ENCODE data around the gene SMC1A. TPM values are rescaled to one million over a fixed set of nuclear protein-coding genes. Genes with fewer than 3 reads are reported as not detected.
"Not testable (repeated sequence)": the region's sequence is repeated elsewhere in the genome, so short reads cannot be mapped to it uniquely, and the experiment has no call there.

Gene SMC1A
- 100 to 1,000 TPM in 1 of 4 donors, 10 to 100 TPM in 3; 35.5 to 119 (median 39.7) TPM for total RNA-seq

DNA sequence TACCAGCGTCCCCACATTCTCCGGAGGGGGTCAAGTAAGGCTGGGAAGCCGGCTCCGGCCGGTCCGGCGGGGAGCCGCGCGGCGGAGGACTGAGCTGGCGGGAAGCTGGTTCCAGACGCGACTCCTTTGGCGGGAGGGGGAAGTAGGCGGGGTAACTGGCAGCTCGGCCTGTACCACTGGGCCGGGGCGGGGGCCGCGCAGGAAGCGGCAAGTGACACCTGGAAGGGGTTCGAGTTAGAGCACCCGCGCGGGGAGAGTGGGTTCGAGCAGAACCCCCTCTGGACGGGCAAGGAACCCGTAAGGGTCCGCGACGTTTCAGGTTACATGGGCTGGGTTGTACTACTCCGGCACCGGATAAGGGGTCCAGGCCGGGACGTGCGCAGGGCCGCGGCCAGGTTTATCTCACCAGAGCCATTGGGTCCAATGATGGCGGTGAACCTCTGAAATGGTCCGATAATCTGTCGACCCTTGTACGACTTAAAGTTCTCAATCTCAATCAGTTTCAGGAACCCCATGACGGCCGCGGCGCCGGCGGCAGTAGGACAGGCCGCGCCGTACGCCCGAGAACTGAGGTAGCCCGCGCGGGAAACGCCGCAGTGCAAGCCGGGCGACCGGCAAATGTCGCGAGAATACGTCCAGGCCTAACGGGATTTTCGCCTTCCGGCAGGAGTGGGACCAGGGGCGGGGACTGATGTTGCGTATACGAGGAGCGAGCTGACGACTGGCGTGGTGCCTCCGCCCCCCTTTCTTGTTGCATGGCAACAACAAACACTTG lies at the start of gene SMC1A:
Gene SMC1A (minus strand): TSS at position 569 of the 775 bp plus-strand sequence. CDS start 54 bp downstream, at position 515.
- H3K27ac ChIP-seq, result peak within 1 kb of the TSS; percentile 89 to 95 (median 93)
- peak; percentile 94 to 99 (median 97) for DNase-seq
- H3K27me3 ChIP-seq, result no peaks in the 10 kb centered on the region
- H3K36me3 ChIP-seq, result no peaks in the 10 kb centered on the region
- H3K9me3 ChIP-seq, result no peaks in the 10 kb centered on the region
- H3K4me3 ChIP-seq, result peak within 1 kb of the TSS; percentile 57 to 77 (median 72)
- peak; percentile 51 to 72 for TF ChIP-seq POLR2A (IDR thresholded peaks at IDR 0.05)
- TF ChIP-seq, protein P1, sequence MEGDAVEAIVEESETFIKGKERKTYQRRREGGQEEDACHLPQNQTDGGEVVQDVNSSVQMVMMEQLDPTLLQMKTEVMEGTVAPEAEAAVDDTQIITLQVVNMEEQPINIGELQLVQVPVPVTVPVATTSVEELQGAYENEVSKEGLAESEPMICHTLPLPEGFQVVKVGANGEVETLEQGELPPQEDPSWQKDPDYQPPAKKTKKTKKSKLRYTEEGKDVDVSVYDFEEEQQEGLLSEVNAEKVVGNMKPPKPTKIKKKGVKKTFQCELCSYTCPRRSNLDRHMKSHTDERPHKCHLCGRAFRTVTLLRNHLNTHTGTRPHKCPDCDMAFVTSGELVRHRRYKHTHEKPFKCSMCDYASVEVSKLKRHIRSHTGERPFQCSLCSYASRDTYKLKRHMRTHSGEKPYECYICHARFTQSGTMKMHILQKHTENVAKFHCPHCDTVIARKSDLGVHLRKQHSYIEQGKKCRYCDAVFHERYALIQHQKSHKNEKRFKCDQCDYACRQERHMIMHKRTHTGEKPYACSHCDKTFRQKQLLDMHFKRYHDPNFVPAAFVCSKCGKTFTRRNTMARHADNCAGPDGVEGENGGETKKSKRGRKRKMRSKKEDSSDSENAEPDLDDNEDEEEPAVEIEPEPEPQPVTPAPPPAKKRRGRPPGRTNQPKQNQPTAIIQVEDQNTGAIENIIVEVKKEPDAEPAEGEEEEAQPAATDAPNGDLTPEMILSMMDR (IDR thresholded peaks at IDR 0.05), result peak in 2 of 6 experiments; percentile 7 to 18
- peaks cover 0 to 12% (median 4%) of the 10 kb centered on the region in 4 donors for H3K4me1 ChIP-seq

DNA sequence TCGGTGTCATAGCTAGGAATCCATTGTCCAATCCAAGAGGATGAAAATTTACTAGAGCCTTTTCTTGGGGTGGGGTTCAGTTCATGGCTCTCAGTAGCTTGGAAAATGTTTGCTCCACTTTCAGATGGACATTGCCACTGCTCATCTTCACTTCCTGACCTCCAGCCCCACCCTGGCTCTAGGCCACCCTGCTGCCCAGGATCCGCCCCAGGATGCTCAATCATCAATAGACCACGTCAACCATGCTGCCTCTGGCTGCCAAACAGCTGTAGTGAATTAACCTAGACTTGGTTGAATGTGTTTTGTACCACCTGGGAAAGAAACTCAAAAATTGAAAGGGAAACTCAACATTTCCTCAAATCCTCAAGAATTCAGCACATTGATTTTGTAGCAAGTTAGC lies 48.9 kb upstream of the SMC1A start:
- TF ChIP-seq, protein P1 (IDR thresholded peaks at IDR 0.05), result no peak
- no peak for TF ChIP-seq POLR2A (IDR thresholded peaks at IDR 0.05)
- Histone ChIP-seq H3K4me1 (no peaks in the 10 kb centered on the region), H3K36me3 (no peaks in the 10 kb centered on the region), H3K27ac (no peak overlapping the region), H3K4me3 (no peak overlapping the region), H3K9me3 (no peaks in the 10 kb centered on the region), H3K27me3 (no peaks in the 10 kb centered on the region)
- no peak for DNase-seq

DNA sequence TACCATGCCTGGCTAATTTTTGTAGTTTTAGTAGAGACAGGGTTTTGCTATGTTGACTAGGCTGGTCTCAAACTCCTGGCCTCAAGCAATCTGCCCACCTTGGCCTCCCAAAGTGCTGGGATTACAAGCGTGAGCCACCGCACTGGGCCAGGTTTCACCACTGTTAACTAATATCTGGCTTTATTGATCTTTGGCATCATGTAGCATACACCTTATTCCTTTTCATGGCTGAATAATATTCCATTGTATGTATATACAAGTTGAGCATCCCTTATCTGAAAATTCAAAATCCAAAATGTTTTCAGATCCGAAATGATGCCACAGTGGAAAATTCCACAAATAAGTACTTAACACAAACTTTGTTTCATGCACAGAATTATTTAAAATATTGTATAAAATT lies 46.2 kb upstream of the SMC1A start:
- H3K4me3 ChIP-seq, H3K4me1 ChIP-seq, H3K9me3 ChIP-seq, DNase-seq, H3K27me3 ChIP-seq, H3K27ac ChIP-seq, H3K36me3 ChIP-seq: not testable (repeated sequence)

DNA sequence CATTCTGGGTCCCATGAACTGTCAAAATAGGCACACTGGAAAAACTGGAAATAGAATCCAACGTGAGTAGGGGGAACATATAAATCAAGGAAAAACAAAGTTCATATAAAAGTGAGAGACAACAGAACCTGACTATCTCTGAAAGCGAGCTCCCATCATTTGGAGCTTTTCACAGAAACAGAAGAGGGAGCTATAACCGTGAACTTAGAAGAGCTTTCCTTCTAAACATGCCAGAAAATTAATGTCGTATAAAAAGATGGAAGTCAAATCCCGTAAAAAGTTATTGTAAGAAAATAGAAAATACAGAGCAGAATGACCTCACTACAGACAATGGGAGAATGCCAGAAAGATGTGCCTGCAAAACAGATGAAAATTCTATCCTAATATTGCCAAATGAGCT lies 35.6 kb upstream of the SMC1A start:
- Histone ChIP-seq H3K4me1 (no peaks in the 10 kb centered on the region), H3K4me3 (no peak overlapping the region), H3K27me3 (no peaks in the 10 kb centered on the region), H3K36me3 (no peaks in the 10 kb centered on the region), H3K27ac (no peak overlapping the region), H3K9me3 (no peaks in the 10 kb centered on the region)
- no peak for DNase-seq
- TF ChIP-seq, protein P1 (IDR thresholded peaks at IDR 0.05), result no peak
- TF ChIP-seq POLR2A (IDR thresholded peaks at IDR 0.05), result no peak

DNA sequence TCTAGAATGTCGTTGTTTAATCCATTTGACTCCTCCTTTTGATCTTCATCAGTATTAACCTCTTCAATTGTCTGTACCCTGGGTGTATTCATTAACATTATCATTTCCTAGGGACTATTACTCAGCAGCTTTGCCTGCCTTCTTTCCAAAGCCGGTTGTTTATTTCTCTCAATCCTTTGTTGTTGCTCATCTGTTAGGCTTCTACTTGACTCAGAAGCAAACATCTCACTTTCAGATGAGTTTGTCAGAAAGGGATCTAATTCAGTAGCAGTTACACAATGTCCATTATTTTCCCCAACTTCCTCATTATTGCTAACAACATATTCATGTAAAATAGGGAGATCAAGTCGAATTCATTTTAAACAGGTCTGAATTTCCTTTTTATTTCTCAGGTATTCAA lies 33.8 kb upstream of the SMC1A start:
- DNase-seq, result no peak
- Histone ChIP-seq H3K4me1 (no peaks in the 10 kb centered on the region), H3K9me3 (no peaks in the 10 kb centered on the region), H3K36me3 (no peaks in the 10 kb centered on the region), H3K4me3 (no peak overlapping the region), H3K27ac (no peak overlapping the region), H3K27me3 (no peaks in the 10 kb centered on the region)
- no peak for TF ChIP-seq POLR2A (IDR thresholded peaks at IDR 0.05)
- TF ChIP-seq, protein P1 (IDR thresholded peaks at IDR 0.05), result no peak

DNA sequence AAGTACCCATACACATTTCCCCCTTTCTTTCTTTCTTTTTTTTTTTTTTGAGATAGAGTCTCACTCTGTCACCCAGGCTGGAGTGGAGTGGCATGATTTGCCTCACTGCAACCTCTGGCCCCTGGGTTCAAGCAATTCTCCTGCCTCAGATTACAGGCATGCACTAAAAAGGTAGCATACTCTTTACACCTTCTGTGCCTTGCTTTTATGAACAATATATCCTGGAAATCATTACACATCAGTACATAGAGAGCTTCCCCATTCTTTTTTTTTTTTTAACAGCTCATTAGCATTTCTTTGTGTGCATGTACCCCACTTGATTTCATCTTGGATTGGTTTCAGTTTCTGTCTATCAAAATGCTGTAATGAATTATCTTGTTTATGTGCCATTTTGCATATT lies 30.4 kb upstream of the SMC1A start:
- Histone ChIP-seq H3K27ac (no peak overlapping the region), H3K4me1 (no peaks in the 10 kb centered on the region), H3K9me3 (no peaks in the 10 kb centered on the region), H3K4me3 (no peak overlapping the region), H3K27me3 (no peaks in the 10 kb centered on the region), H3K36me3 (no peaks in the 10 kb centered on the region)
- no peak for DNase-seq
- TF ChIP-seq, protein P1 (IDR thresholded peaks at IDR 0.05), result no peak
